ENCODE measurements around the gene METTL24. TPM values are rescaled to one million over a fixed set of nuclear protein-coding genes. Genes with fewer than 3 reads are reported as not detected.

Gene METTL24
- total RNA-seq, 2 donors from 2014 or later = 12.1 to 27.6 TPM

DNA sequence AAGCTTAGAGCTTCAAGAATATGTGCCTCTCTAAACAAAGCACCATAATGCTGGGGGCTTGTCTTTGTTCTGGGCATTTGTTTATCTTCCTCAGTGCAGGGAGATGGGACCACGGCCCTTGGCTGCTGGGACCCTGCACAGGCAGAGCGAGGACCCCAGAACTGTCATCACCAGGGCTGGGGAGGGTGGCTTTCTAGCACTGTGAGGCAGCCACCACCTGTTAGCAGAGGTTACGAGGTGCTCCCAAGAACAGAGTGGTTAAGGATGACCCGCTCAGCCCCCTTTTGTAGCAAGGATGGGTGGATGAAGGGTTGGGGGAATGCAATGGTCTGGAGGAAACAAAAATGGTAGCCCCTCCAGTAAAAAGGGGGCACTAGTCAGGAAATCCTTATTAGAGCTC is 34.9 kb downstream of the METTL24 start:
- TF ChIP-seq, protein P1, sequence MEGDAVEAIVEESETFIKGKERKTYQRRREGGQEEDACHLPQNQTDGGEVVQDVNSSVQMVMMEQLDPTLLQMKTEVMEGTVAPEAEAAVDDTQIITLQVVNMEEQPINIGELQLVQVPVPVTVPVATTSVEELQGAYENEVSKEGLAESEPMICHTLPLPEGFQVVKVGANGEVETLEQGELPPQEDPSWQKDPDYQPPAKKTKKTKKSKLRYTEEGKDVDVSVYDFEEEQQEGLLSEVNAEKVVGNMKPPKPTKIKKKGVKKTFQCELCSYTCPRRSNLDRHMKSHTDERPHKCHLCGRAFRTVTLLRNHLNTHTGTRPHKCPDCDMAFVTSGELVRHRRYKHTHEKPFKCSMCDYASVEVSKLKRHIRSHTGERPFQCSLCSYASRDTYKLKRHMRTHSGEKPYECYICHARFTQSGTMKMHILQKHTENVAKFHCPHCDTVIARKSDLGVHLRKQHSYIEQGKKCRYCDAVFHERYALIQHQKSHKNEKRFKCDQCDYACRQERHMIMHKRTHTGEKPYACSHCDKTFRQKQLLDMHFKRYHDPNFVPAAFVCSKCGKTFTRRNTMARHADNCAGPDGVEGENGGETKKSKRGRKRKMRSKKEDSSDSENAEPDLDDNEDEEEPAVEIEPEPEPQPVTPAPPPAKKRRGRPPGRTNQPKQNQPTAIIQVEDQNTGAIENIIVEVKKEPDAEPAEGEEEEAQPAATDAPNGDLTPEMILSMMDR (IDR thresholded peaks at IDR 0.05) = no peak
- Histone ChIP-seq H3K4me1 (ENCODE audit: control insufficient read depth in 1 of 2, low read depth in 2 of 2) (peaks cover 7 to 21% of the 10 kb centered on the region in 2 donors), H3K27ac (no peak overlapping the region), H3K27me3 (replicated peaks; ENCODE audit: insufficient read depth) (no peaks in the 10 kb centered on the region), H3K36me3 (no peaks in the 10 kb centered on the region), H3K4me3 (no peak overlapping the region), H3K9me3 (no peaks in the 10 kb centered on the region)
- ATAC-seq (ENCODE audit: insufficient number of reproducible peaks, low FRiP score, low read depth) (no peak), DNase-seq (ENCODE audit: low spot score) (no peak)

DNA sequence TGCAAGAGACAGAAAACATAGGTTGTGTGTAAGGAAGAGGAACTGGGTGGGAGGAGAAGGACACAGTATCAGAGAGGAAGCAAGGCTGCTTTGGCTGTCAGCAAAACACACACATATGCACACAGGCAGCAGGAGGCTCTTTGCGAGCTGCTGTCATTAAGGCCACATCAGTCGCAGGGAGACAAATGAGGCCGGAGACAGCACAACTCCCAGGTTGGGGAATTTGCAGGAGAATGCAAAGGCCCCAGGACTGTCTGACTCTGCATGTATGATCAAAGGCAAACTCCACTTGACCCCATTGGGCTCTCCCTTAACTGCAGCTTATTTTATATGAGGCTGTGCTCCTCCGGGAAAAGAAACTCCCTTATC is 35.3 kb downstream of the METTL24 start:
- ATAC-seq (ENCODE audit: insufficient number of reproducible peaks, low FRiP score, low read depth) (no peak), DNase-seq (ENCODE audit: low spot score) (no peak)
- Histone ChIP-seq H3K4me1 (ENCODE audit: control insufficient read depth in 1 of 2, low read depth in 2 of 2) (peaks cover 5 to 17% of the 10 kb centered on the region in 2 donors), H3K9me3 (no peaks in the 10 kb centered on the region), H3K27ac (no peak overlapping the region), H3K36me3 (no peaks in the 10 kb centered on the region), H3K27me3 (replicated peaks; ENCODE audit: insufficient read depth) (no peaks in the 10 kb centered on the region), H3K4me3 (no peak overlapping the region)
- TF ChIP-seq, protein P1 (IDR thresholded peaks at IDR 0.05) = no peak

DNA sequence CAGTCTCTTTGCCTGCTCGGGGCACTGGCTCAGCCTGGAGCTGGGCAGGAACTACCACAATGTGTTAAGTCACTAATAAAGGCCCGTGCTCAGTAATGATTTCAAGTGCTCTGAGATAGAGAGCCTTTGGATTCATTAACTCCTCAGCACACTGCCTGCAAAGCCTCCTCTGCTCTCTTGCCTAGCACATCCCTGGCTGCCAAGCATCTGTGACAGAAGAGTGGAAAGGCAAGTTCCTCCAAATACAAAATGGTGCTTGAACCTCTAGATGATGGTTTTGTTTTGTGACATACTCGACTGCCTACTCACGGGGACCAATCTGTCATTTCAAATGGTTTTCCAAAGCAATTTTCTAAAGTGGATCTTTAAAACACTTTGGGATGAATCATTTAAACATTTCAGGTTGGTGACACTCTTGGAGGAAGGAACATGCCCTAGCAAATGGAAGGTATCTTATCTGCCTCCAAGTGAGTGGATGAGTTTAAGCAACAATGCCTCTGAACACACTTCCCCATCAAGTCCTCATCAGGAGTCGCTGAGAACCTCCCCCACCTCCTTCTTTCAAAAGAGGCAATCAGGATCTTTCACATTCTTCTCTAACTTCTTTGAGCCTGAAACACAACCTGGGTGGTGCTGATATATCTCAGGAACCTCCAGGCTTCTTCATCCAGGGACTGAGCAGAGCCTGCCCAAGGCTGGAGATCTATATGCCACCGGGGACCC is 35.8 kb downstream of the METTL24 start:
- Histone ChIP-seq H3K4me1 (ENCODE audit: control insufficient read depth in 1 of 2, low read depth in 2 of 2) (peaks cover 5 to 16% of the 10 kb centered on the region in 2 donors), H3K27me3 (replicated peaks; ENCODE audit: insufficient read depth) (no peaks in the 10 kb centered on the region), H3K36me3 (no peaks in the 10 kb centered on the region), H3K27ac (no peak overlapping the region), H3K9me3 (no peaks in the 10 kb centered on the region), H3K4me3 (no peak overlapping the region)
- ATAC-seq (ENCODE audit: insufficient number of reproducible peaks, low FRiP score, low read depth) = no peak
- TF ChIP-seq, protein P1 (IDR thresholded peaks at IDR 0.05) = no peak
- no peak for DNase-seq (ENCODE audit: low spot score)

DNA sequence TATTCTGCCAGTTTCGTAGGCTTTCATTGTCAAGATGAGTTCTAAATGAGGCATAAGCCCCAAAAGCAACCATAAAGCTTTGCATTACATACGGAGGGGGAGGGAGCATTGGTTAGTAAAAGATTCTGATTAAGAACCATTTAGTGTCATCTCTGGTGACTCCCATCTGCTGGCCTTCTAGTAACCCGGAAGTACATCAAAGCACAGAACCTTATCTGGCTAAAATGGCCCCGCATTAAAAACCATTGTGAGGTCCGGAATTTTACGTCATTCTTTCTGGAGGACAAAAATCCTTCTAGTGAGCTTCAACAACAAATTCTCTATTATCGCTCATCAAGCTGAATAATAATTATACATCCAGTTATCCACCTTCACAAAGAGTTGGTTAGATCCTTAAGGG is 37.8 kb downstream of the METTL24 start:
- Histone ChIP-seq H3K9me3 (no peaks in the 10 kb centered on the region), H3K36me3 (peaks cover 5% of the 10 kb centered on the region), H3K27me3 (replicated peaks; ENCODE audit: insufficient read depth) (no peaks in the 10 kb centered on the region), H3K27ac (no peak overlapping the region), H3K4me3 (no peak overlapping the region), H3K4me1 (ENCODE audit: control insufficient read depth in 1 of 2, low read depth in 2 of 2) (peaks cover 2 to 12% of the 10 kb centered on the region in 2 donors)
- TF ChIP-seq, protein P1 (IDR thresholded peaks at IDR 0.05) = no peak
- no peak for DNase-seq (ENCODE audit: low spot score)
- ATAC-seq (ENCODE audit: insufficient number of reproducible peaks, low FRiP score, low read depth) = no peak

DNA sequence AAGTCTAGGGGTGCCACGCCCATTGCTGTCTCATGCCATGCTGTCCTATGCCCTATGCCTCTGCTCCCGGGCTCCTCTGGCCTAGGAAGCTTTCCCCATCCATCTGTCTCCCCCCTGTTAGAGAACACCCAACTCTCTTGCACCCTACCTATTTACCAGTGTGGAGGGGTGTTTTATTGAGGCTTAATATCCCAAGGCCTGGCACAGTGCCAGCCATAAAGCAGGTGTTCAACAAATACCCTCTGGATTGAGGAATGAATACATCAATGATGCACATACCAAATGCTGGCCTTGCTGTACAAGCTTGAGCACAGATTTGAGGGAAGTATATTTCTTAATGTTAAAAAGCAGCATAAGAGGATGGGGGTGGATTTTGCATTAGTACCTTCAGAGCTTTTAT is 38.3 kb downstream of the METTL24 start:
- Histone ChIP-seq H3K4me1 (ENCODE audit: control insufficient read depth in 1 of 2, low read depth in 2 of 2) (peaks cover 0 to 7% of the 10 kb centered on the region in 2 donors), H3K27ac (no peak overlapping the region), H3K4me3 (no peak overlapping the region), H3K9me3 (no peaks in the 10 kb centered on the region), H3K27me3 (replicated peaks; ENCODE audit: insufficient read depth) (no peaks in the 10 kb centered on the region), H3K36me3 (peaks cover 8% of the 10 kb centered on the region)
- ATAC-seq (ENCODE audit: insufficient number of reproducible peaks, low FRiP score, low read depth) = no peak
- no peak for DNase-seq (ENCODE audit: low spot score)
- TF ChIP-seq, protein P1 (IDR thresholded peaks at IDR 0.05) = no peak
